HepG2 (cell line): ENCODE data around the gene ZBP1. TPM values are rescaled to one million over a fixed set of nuclear protein-coding genes. Genes with fewer than 3 reads are reported as not detected.

Experiments
- ELF1 ChIP-seq: sonication (generic); formaldehyde crosslinking; IDR thresholded peaks from 2 replicates; pipeline ENCODE4 v1.4.0; 2020; ENCODE audit warnings: missing genetic modification reagents
- IKZF1 ChIP-seq: fragments of 450-650 bp; IDR thresholded peaks from 2 replicates; pipeline ENCODE4 v1.7.1; 2016
- IRX3 ChIP-seq: sonication (generic); formaldehyde crosslinking; IDR thresholded peaks from 2 replicates; pipeline ENCODE4 v1.8.1; 2023; ENCODE audit warnings: mild to moderate bottlenecking, low read depth, missing genetic modification reagents, borderline replicate concordance
- KLF16 ChIP-seq, 2 experiments: sonication (generic) in 1 of 2; formaldehyde crosslinking in 1 of 2; IDR thresholded peaks; 2 replicates each; pipeline versions ENCODE4 v1.6.1 to v1.8.0; 2016 to 2023; ENCODE audit warnings: missing genetic modification reagents in 2 of 2, missing compliant biosample characterization in 1 of 2
- NFE2L1 ChIP-seq: sonication (generic); formaldehyde crosslinking; IDR thresholded peaks from 2 replicates; pipeline ENCODE4 v1.4.0; 2020; ENCODE audit warnings: missing genetic modification reagents, mild to moderate bottlenecking, borderline replicate concordance
- NFIC ChIP-seq: IDR thresholded peaks from 2 replicates; pipeline ENCODE4 v1.6.1; 2012; ENCODE audit warnings: mild to moderate bottlenecking, low read length, inconsistent platforms
- NR2F6 ChIP-seq, 2 experiments: IDR thresholded peaks; 2 replicates each; pipeline ENCODE4 v1.6.1; 2016; ENCODE audit warnings: antibody characterized with exemption in 1 of 2, mild to moderate bottlenecking in 1 of 2
- PHF5A ChIP-seq: IDR thresholded peaks from one replicate; pipeline ENCODE4 v1.6.1; 2018; ENCODE audit warnings: low read depth, missing genetic modification reagents; ENCODE audit not compliant: unreplicated experiment
- PPARG ChIP-seq: conservative IDR thresholded peaks from 2 replicates; pipeline ENCODE4 v1.6.1; 2016; ENCODE audit warnings: missing biosample characterization, missing genetic modification reagents
- SKI ChIP-seq: fragments of 450-650 bp; IDR thresholded peaks from one replicate; pipeline ENCODE4 v1.6.1; 2018; ENCODE audit warnings: mild to moderate bottlenecking; ENCODE audit not compliant: partially characterized antibody
- TRIM24 ChIP-seq: sonication (generic); formaldehyde crosslinking; IDR thresholded peaks from 2 replicates; pipeline ENCODE4 v1.8.0; 2022; ENCODE audit warnings: mild to moderate bottlenecking, missing genetic modification reagents
- YEATS4 ChIP-seq: sonication (generic); formaldehyde crosslinking; IDR thresholded peaks from 2 replicates; pipeline ENCODE4 v1.4.0; 2020; ENCODE audit warnings: missing genetic modification reagents, borderline replicate concordance
- ZKSCAN8 ChIP-seq: IDR thresholded peaks from 2 replicates; pipeline ENCODE4 v1.6.1; 2016; ENCODE audit warnings: borderline replicate concordance, missing genetic modification reagents, missing compliant biosample characterization
- ZNF296 ChIP-seq: sonication (generic); formaldehyde crosslinking; conservative IDR thresholded peaks from 2 replicates; pipeline ENCODE4 v1.5.0; 2020; ENCODE audit warnings: mild to moderate bottlenecking, missing genetic modification reagents
- ZNF383 ChIP-seq: sonication (generic); formaldehyde crosslinking; IDR thresholded peaks from 2 replicates; pipeline ENCODE4 v1.4.0; 2020; ENCODE audit warnings: missing genetic modification reagents, mild to moderate bottlenecking, borderline replicate concordance
- ZNF616 ChIP-seq: sonication (generic); formaldehyde crosslinking; IDR thresholded peaks from 2 replicates; pipeline ENCODE4 v1.5.0; 2020; ENCODE audit warnings: low read depth, mild to moderate bottlenecking, missing genetic modification reagents
- ZNF652 ChIP-seq: IDR thresholded peaks from 2 replicates; pipeline ENCODE4 v1.6.1; 2016; ENCODE audit warnings: low read depth, borderline replicate concordance
- ZNF670 ChIP-seq: sonication (generic); formaldehyde crosslinking; IDR thresholded peaks from 2 replicates; pipeline ENCODE4 v1.8.0; 2022; ENCODE audit warnings: mild to moderate bottlenecking, missing genetic modification reagents, borderline replicate concordance
- ZNF776 ChIP-seq: sonication (generic); formaldehyde crosslinking; IDR thresholded peaks from 2 replicates; pipeline ENCODE4 v1.4.0; 2020; ENCODE audit warnings: mild to moderate bottlenecking, missing genetic modification reagents
- polyA plus RNA-seq, 8 experiments: library from polyadenylated mRNA; depleted of rRNA in 3 of 8; stranded (reverse) in 7 of 8; unstranded in 1 of 8; fragments of >200 nt; fragmentation: Illumina TruSeq in 4 of 8; extraction: Trizol in 4 of 8; gene quantifications; 2 replicates each; pipeline versions ENCODE4 v1.2.1 to v1.2.3, GENCODE V29; 2011 to 2016; ENCODE audit warnings: low read depth in 4 of 8, missing spikeins in 1 of 8, mixed read lengths in 1 of 8; ENCODE audit not compliant: insufficient read depth in 1 of 8
- total RNA-seq, 5 experiments: library from RNA; depleted of rRNA; stranded (reverse); fragments of >200 nt; fragmentation: Illumina TruSeq; extraction: Trizol; gene quantifications; 2 replicates each; pipeline ENCODE4 v1.2.3, GENCODE V29; 2016; ENCODE audit warnings: low read depth in 1 of 5
- TF ChIP-seq, protein P1 (sequence below): IDR thresholded peaks from 2 replicates; pipeline ENCODE4 v1.6.1; 2016; ENCODE audit warnings: missing compliant biosample characterization, missing genetic modification reagents, borderline replicate concordance
- TF ChIP-seq, protein P2 (sequence below): sonication (generic); formaldehyde crosslinking; IDR thresholded peaks from 2 replicates; pipeline ENCODE4 v1.5.1; 2020; ENCODE audit warnings: mild to moderate bottlenecking, missing genetic modification reagents
- TF ChIP-seq, protein P3 (sequence below): sonication (generic); formaldehyde crosslinking; IDR thresholded peaks from 2 replicates; pipeline ENCODE4 v1.8.1; 2023; ENCODE audit warnings: mild to moderate bottlenecking, missing genetic modification reagents
- TF ChIP-seq, protein P4 (sequence below): sonication (generic); formaldehyde crosslinking; IDR thresholded peaks from 2 replicates; pipeline ENCODE4 v1.4.0; 2020; ENCODE audit warnings: missing genetic modification reagents

Gene ZBP1
- total and polyA plus RNA-seq, 2 of the 13 experiments (the other 11 are each of a cell fraction or from before 2014, with no cell fraction given): not detected

DNA sequence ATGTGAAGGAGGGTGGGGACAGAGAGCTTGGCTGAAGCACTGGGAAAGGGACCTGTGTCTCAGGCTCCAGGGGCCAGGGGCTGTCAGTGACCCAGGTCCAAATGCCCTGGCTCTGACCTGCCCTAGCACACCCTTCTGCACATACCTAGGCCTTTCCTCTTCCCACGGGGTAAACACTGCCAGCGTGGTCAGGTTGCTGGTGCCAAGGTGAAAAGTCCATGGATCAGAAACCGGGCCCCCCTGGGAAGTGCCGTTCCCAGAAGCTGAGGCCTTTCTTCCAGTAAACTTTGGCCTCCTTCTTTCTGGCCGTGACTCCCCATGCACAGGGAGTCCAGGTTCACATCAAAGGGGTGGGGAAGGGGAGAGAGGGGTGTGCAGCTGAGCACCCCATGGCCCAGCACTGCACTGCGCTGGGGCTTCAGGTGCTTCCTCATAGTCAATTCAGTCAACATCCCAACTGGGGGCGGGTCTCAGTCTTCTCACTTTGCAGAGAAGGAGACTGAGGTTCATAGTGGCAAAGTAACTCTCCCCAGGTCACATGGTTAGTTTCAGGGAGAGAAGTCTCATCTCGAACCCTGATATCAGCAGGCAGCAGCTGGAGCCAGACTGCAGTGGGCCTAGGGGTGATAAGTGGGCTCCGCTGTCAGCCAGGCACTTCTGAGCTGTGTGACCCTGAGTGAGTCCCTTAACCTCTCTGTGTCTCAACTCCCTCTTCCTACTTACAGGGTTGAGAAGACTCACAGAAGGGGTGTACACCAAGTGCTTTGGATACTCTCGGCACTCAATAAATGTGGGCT lies 42.3 kb downstream of the ZBP1 start (continued):
- TF ChIP-seq YEATS4 (CRISPR knock-in tag): no peak
- TF ChIP-seq ELF1 (CRISPR knock-in tag): peak; percentile 52
- TF ChIP-seq ZNF776 (CRISPR knock-in tag): 0 out of 2 replicates have a peak, but pooled peaks have one; percentile 49
- no peak for TF ChIP-seq IRX3 (CRISPR knock-in tag)
- no peak for TF ChIP-seq ZNF296 (CRISPR knock-in tag)
- TF ChIP-seq, protein P1, sequence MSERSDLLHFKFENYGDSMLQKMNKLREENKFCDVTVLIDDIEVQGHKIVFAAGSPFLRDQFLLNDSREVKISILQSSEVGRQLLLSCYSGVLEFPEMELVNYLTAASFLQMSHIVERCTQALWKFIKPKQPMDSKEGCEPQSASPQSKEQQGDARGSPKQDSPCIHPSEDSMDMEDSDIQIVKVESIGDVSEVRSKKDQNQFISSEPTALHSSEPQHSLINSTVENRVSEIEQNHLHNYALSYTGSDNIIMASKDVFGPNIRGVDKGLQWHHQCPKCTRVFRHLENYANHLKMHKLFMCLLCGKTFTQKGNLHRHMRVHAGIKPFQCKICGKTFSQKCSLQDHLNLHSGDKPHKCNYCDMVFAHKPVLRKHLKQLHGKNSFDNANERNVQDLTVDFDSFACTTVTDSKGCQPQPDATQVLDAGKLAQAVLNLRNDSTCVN (CRISPR knock-in tag): no peak
- TF ChIP-seq, protein P2, sequence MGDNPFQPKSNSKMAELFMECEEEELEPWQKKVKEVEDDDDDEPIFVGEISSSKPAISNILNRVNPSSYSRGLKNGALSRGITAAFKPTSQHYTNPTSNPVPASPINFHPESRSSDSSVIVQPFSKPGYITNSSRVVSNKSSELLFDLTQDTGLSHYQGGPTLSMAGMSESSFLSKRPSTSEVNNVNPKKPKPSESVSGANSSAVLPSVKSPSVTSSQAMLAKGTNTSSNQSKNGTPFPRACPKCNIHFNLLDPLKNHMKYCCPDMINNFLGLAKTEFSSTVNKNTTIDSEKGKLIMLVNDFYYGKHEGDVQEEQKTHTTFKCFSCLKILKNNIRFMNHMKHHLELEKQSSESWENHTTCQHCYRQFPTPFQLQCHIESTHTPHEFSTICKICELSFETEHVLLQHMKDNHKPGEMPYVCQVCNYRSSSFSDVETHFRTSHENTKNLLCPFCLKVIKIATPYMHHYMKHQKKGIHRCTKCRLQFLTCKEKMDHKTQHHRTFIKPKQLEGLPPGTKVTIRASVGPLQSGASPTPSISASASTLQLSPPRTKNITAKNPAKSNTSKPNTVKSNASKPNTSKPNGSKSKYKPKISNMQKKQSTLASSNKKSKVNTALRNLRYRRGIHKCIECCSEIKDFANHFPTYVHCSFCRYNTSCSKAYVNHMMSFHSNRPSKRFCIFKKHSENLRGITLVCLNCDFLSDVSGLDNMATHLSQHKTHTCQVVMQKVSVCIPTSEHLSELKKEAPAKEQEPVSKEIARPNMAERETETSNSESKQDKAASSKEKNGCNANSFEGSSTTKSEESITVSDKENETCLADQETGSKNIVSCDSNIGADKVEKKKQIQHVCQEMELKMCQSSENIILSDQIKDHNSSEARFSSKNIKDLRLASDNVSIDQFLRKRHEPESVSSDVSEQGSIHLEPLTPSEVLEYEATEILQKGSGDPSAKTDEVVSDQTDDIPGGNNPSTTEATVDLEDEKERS (CRISPR knock-in tag): no peak
- no peak for TF ChIP-seq ZNF383 (CRISPR knock-in tag)
- TF ChIP-seq IKZF1: no peak
- TF ChIP-seq ZNF616: no peak
- TF ChIP-seq ZNF670 (CRISPR knock-in tag): peak; percentile 82; the same call in 1 of the 2 replicates
- TF ChIP-seq, protein P3, sequence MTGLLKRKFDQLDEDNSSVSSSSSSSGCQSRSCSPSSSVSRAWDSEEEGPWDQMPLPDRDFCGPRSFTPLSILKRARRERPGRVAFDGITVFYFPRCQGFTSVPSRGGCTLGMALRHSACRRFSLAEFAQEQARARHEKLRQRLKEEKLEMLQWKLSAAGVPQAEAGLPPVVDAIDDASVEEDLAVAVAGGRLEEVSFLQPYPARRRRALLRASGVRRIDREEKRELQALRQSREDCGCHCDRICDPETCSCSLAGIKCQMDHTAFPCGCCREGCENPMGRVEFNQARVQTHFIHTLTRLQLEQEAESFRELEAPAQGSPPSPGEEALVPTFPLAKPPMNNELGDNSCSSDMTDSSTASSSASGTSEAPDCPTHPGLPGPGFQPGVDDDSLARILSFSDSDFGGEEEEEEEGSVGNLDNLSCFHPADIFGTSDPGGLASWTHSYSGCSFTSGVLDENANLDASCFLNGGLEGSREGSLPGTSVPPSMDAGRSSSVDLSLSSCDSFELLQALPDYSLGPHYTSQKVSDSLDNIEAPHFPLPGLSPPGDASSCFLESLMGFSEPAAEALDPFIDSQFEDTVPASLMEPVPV: no peak
- no peak for TF ChIP-seq KLF16 (CRISPR knock-in tag; IDR thresholded peaks at IDR 0.05)
- TF ChIP-seq, protein P4, sequence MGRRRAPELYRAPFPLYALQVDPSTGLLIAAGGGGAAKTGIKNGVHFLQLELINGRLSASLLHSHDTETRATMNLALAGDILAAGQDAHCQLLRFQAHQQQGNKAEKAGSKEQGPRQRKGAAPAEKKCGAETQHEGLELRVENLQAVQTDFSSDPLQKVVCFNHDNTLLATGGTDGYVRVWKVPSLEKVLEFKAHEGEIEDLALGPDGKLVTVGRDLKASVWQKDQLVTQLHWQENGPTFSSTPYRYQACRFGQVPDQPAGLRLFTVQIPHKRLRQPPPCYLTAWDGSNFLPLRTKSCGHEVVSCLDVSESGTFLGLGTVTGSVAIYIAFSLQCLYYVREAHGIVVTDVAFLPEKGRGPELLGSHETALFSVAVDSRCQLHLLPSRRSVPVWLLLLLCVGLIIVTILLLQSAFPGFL: no peak
- TF ChIP-seq PHF5A: no peak
- TF ChIP-seq ZKSCAN8: no peak
- TF ChIP-seq NR2F6 (IDR thresholded peaks at IDR 0.05): peak; percentile 61
- peak; percentile 32; the same call in 1 of the 2 replicates for TF ChIP-seq NR2F6 (CRISPR knock-in tag; IDR thresholded peaks at IDR 0.05)
- TF ChIP-seq ZNF652 (CRISPR knock-in tag): no peak
- TF ChIP-seq NFIC: peak; percentile 62; the same call in 1 of the 2 replicates
- TF ChIP-seq SKI: peak; percentile 67
- peak; percentile 81; the same call in 1 of the 2 replicates for TF ChIP-seq PPARG (CRISPR knock-in tag)
- peak; percentile 83 for TF ChIP-seq TRIM24 (CRISPR knock-in tag)
- TF ChIP-seq NFE2L1 (CRISPR knock-in tag): no peak
